ENCODE results near the gene SLC25A25.

The SLC25A25 gene

GRCh38 chr9:128056086-128056485, 11.9 kb upstream of the SLC25A25 start:
- no peak overlapping the region for H3K4me3 ChIP-seq (ENCODE audit: low read length)

GRCh38 chr9:128056887-128057723, 10.9 kb upstream of the SLC25A25 start:
- Histone ChIP-seq H2AFZ (ENCODE audit: low read depth, low read length) (no peak overlapping the region), H3K4me3 (ENCODE audit: low read length) (no peak overlapping the region), H3K9me3 (ENCODE audit: low read length) (no peaks in the 10 kb centered on the region), H3K27me3 (ENCODE audit: insufficient read depth, low read length) (no peaks in the 10 kb centered on the region), H3K36me3 (ENCODE audit: insufficient read depth, low read length) (no peaks in the 10 kb centered on the region), H3K4me1 (ENCODE audit: insufficient read depth, low read length) (peaks cover 11% of the 10 kb centered on the region)

More at GRCh38 chr9:128056086-128056485, 11.9 kb upstream of the SLC25A25 start:
- Histone ChIP-seq H3K27me3 (ENCODE audit: insufficient read depth, low read length) (no peaks in the 10 kb centered on the region), H3K9me3 (ENCODE audit: low read length) (no peaks in the 10 kb centered on the region), H2AFZ (ENCODE audit: low read depth, low read length) (no peak overlapping the region), H3K4me1 (ENCODE audit: insufficient read depth, low read length) (peaks cover 11% of the 10 kb centered on the region), H3K36me3 (ENCODE audit: insufficient read depth, low read length) (no peaks in the 10 kb centered on the region)

GRCh38 chr9:128057724-128058409, 10.2 kb upstream of the SLC25A25 start:
- no peaks in the 10 kb centered on the region for H3K27me3 ChIP-seq (ENCODE audit: insufficient read depth, low read length)
- peaks cover 11% of the 10 kb centered on the region for H3K4me1 ChIP-seq (ENCODE audit: insufficient read depth, low read length)
- no peak overlapping the region for H2AFZ ChIP-seq (ENCODE audit: low read depth, low read length)
- no peaks in the 10 kb centered on the region for H3K9me3 ChIP-seq (ENCODE audit: low read length)
- H3K36me3 ChIP-seq (ENCODE audit: insufficient read depth, low read length) = no peaks in the 10 kb centered on the region
- no peak overlapping the region for H3K4me3 ChIP-seq (ENCODE audit: low read length)

GRCh38 chr9:128059365-128059983, 8.6 kb upstream of the SLC25A25 start:
- Histone ChIP-seq H3K4me1 (ENCODE audit: insufficient read depth, low read length) (peaks cover 11% of the 10 kb centered on the region), H2AFZ (ENCODE audit: low read depth, low read length) (no peak overlapping the region), H3K36me3 (ENCODE audit: insufficient read depth, low read length) (peaks cover 3% of the 10 kb centered on the region), H3K4me3 (ENCODE audit: low read length) (no peak overlapping the region), H3K9me3 (ENCODE audit: low read length) (no peaks in the 10 kb centered on the region), H3K27me3 (ENCODE audit: insufficient read depth, low read length) (no peaks in the 10 kb centered on the region)

GRCh38 chr9:128061275-128061960, 6.6 kb upstream of the SLC25A25 start:
- Histone ChIP-seq H3K9me3 (ENCODE audit: low read length) (peaks cover 4% of the 10 kb centered on the region), H3K4me1 (ENCODE audit: insufficient read depth, low read length) (peaks cover 5% of the 10 kb centered on the region), H3K36me3 (ENCODE audit: insufficient read depth, low read length) (peaks cover 3% of the 10 kb centered on the region), H3K27me3 (ENCODE audit: insufficient read depth, low read length) (no peaks in the 10 kb centered on the region), H2AFZ (ENCODE audit: low read depth, low read length) (no peak overlapping the region), H3K4me3 (ENCODE audit: low read length) (no peak overlapping the region)

- Histone ChIP-seq H3K27me3 (ENCODE audit: insufficient read depth, low read length) (no peaks in the 10 kb centered on the region), H3K4me3 (ENCODE audit: low read length) (no peak overlapping the region), H2AFZ (ENCODE audit: low read depth, low read length) (no peak overlapping the region), H3K4me1 (ENCODE audit: insufficient read depth, low read length) (peaks cover 11% of the 10 kb centered on the region), H3K36me3 (ENCODE audit: insufficient read depth, low read length) (peaks cover 3% of the 10 kb centered on the region), H3K9me3 (ENCODE audit: low read length) (peaks cover 4% of the 10 kb centered on the region)
These were observed 5.8 kb upstream of the SLC25A25 start for GRCh38 chr9:128062279-128062678.

- Histone ChIP-seq H2AFZ (ENCODE audit: low read depth, low read length) (no peak overlapping the region), H3K4me1 (ENCODE audit: insufficient read depth, low read length) (peaks cover 11% of the 10 kb centered on the region), H3K36me3 (ENCODE audit: insufficient read depth, low read length) (peaks cover 3% of the 10 kb centered on the region), H3K27me3 (ENCODE audit: insufficient read depth, low read length) (no peaks in the 10 kb centered on the region), H3K9me3 (ENCODE audit: low read length) (peaks cover 4% of the 10 kb centered on the region), H3K4me3 (ENCODE audit: low read length) (no peak overlapping the region)
These were observed 4.9 kb upstream of the SLC25A25 start for GRCh38 chr9:128062846-128063831.

GRCh38 chr9:128065907-128066712, 1.9 kb upstream of the SLC25A25 start:
- Histone ChIP-seq H3K9me3 (ENCODE audit: low read length) (peaks cover 4% of the 10 kb centered on the region), H3K27me3 (ENCODE audit: insufficient read depth, low read length) (no peaks in the 10 kb centered on the region), H2AFZ (ENCODE audit: low read depth, low read length) (no peak overlapping the region), H3K36me3 (ENCODE audit: insufficient read depth, low read length) (peaks cover 3% of the 10 kb centered on the region), H3K4me3 (ENCODE audit: low read length) (peak overlapping the region; percentile 36), H3K4me1 (ENCODE audit: insufficient read depth, low read length) (peaks cover 21% of the 10 kb centered on the region)

GRCh38 chr9:128066713-128067644, 1.1 kb upstream of the SLC25A25 start, which contains the start of gene NAIF1:
Gene NAIF1 (minus strand): TSS chr9:128067320. CDS start chr9:128067101, 219 bp downstream.
- no peaks in the 10 kb centered on the region for H3K27me3 ChIP-seq (ENCODE audit: insufficient read depth, low read length)
- peaks cover 23% of the 10 kb centered on the region for H3K4me1 ChIP-seq (ENCODE audit: insufficient read depth, low read length)
- peak within 1 kb of the TSS; percentile 94 for H2AFZ ChIP-seq (ENCODE audit: low read depth, low read length)
- H3K36me3 ChIP-seq (ENCODE audit: insufficient read depth, low read length) = peaks cover 3% of the 10 kb centered on the region
- H3K4me3 ChIP-seq (ENCODE audit: low read length) = peak within 1 kb of the TSS; percentile 88
- H3K9me3 ChIP-seq (ENCODE audit: low read length) = peaks cover 4% of the 10 kb centered on the region

GRCh38 chr9:128068386-128069205, 564 bp downstream of the SLC25A25 start:
- H3K36me3 ChIP-seq (ENCODE audit: insufficient read depth, low read length) = no peaks in the 10 kb centered on the region
- H3K9me3 ChIP-seq (ENCODE audit: low read length) = peaks cover 4% of the 10 kb centered on the region
- H3K4me3 ChIP-seq (ENCODE audit: low read length) = peak overlapping the region; percentile 71
- peak overlapping the region; percentile 94 for H2AFZ ChIP-seq (ENCODE audit: low read depth, low read length)
- H3K27me3 ChIP-seq (ENCODE audit: insufficient read depth, low read length) = no peaks in the 10 kb centered on the region
- peaks cover 37% of the 10 kb centered on the region for H3K4me1 ChIP-seq (ENCODE audit: insufficient read depth, low read length)

All from neuron (in vitro differentiated cells).